H9 (cell line): Measurements from ENCODE around the gene MMP15. TPM values are rescaled to one million over a fixed set of nuclear protein-coding genes. Genes with fewer than 3 reads are reported as not detected.

Experiments
- DNase-seq: peaks from one replicate; pipeline ENCODE4 v3.0.0-alpha.2; 2017
- H2AFZ ChIP-seq: one replicate; pipeline ENCODE4 v1.6.1; 2013; ENCODE audit warnings: mild to moderate bottlenecking, low read length, control low read depth, moderate library complexity
- H2AK5ac ChIP-seq: 2 replicates; pipeline ENCODE4 v1.6.1; 2013; ENCODE audit warnings: low read length, control low read depth, mixed read lengths; ENCODE audit not compliant: insufficient read length
- H2BK120ac ChIP-seq: one replicate; pipeline ENCODE4 v1.6.1; 2013; ENCODE audit warnings: low read depth, mild to moderate bottlenecking, low read length, control low read depth, inconsistent platforms; ENCODE audit not compliant: poor library complexity, severe bottlenecking
- H2BK12ac ChIP-seq: 2 replicates; pipeline ENCODE4 v1.6.1; 2013; ENCODE audit warnings: low read length, control low read depth, mixed read lengths, low read depth; ENCODE audit not compliant: insufficient read length
- H2BK15ac ChIP-seq: 2 replicates; pipeline ENCODE4 v1.6.1; 2013; ENCODE audit warnings: low read depth, low read length, control low read depth
- H2BK20ac ChIP-seq: one replicate; pipeline ENCODE4 v1.6.1; 2013; ENCODE audit warnings: low read depth, mild to moderate bottlenecking, low read length, control low read depth, inconsistent platforms; ENCODE audit not compliant: poor library complexity, severe bottlenecking
- H2BK5ac ChIP-seq: 2 replicates; pipeline ENCODE4 v1.6.1; 2013; ENCODE audit warnings: low read length, control low read depth, mixed read lengths; ENCODE audit not compliant: insufficient read length
- H3K14ac ChIP-seq: 2 replicates; pipeline ENCODE4 v1.6.1; 2013; ENCODE audit warnings: low read length, control low read depth; ENCODE audit not compliant: insufficient read depth
- H3K18ac ChIP-seq: 2 replicates; pipeline ENCODE4 v1.6.1; 2013; ENCODE audit warnings: low read depth, mild to moderate bottlenecking, mixed read lengths, low read length, control low read depth; ENCODE audit not compliant: insufficient read length
- H3K23ac ChIP-seq: 2 replicates; pipeline ENCODE4 v1.6.1; 2013; ENCODE audit warnings: low read length, control low read depth, mixed read lengths, low read depth; ENCODE audit not compliant: insufficient read length
- H3K23me2 ChIP-seq: 2 replicates; pipeline ENCODE4 v1.6.1; 2013; ENCODE audit warnings: low read depth, mild to moderate bottlenecking, mixed read lengths, low read length, control low read depth; ENCODE audit not compliant: insufficient read length, poor library complexity, severe bottlenecking
- H3K27ac ChIP-seq: 2 replicates; pipeline ENCODE4 v1.5.1; 2013; ENCODE audit warnings: low read length, control low read depth, mixed read lengths, low read depth; ENCODE audit not compliant: insufficient read length
- H3K27me3 ChIP-seq: 2 replicates; pipeline ENCODE4 v1.6.1; 2013; ENCODE audit warnings: low read length, control low read depth, inconsistent platforms; ENCODE audit not compliant: insufficient read depth
- H3K4ac ChIP-seq: 2 replicates; pipeline ENCODE4 v1.6.1; 2013; ENCODE audit warnings: low read depth, mild to moderate bottlenecking, control low read depth, inconsistent platforms, low read length, moderate library complexity
- H3K4me1 ChIP-seq: 2 replicates; pipeline ENCODE4 v1.6.1; 2013; ENCODE audit warnings: low read length, control low read depth, inconsistent platforms; ENCODE audit not compliant: insufficient read depth
- H3K4me2 ChIP-seq: 2 replicates; pipeline ENCODE4 v1.6.1; 2013; ENCODE audit warnings: low read length, control low read depth, mixed read lengths; ENCODE audit not compliant: insufficient read length, insufficient read depth
- H3K56ac ChIP-seq: 2 replicates; pipeline ENCODE4 v1.6.1; 2013; ENCODE audit warnings: low read depth, mild to moderate bottlenecking, mixed read lengths, low read length, control low read depth; ENCODE audit not compliant: insufficient read length
- H3K79me1 ChIP-seq: 2 replicates; pipeline ENCODE4 v1.6.1; 2013; ENCODE audit warnings: low read depth, mild to moderate bottlenecking, moderate library complexity, low read length, control low read depth, inconsistent platforms; ENCODE audit not compliant: insufficient read depth, poor library complexity, severe bottlenecking
- H3K79me2 ChIP-seq: 2 replicates; pipeline ENCODE4 v1.6.1; 2013; ENCODE audit warnings: low read length, control low read depth, inconsistent platforms; ENCODE audit not compliant: insufficient read depth
- H3K9ac ChIP-seq: 2 replicates; pipeline ENCODE4 v1.6.1; 2013; ENCODE audit warnings: low read length, control low read depth, mixed read lengths; ENCODE audit not compliant: insufficient read length; ENCODE audit errors: extremely low read depth
- H3K9me3 ChIP-seq: one replicate; pipeline ENCODE4 v1.6.1; 2013; ENCODE audit warnings: low read depth, low read length, inconsistent platforms; ENCODE audit not compliant: control insufficient read depth
- H3T11ph ChIP-seq: one replicate; pipeline ENCODE4 v1.6.1; 2013; ENCODE audit warnings: mild to moderate bottlenecking, low read length, control low read depth, inconsistent platforms
- H4K20me1 ChIP-seq: one replicate; pipeline ENCODE4 v1.6.1; 2013; ENCODE audit not compliant: control insufficient read depth, insufficient read length, insufficient read depth
- H4K5ac ChIP-seq: 2 replicates; pipeline ENCODE4 v1.6.1; 2013; ENCODE audit warnings: low read depth, mild to moderate bottlenecking, mixed read lengths, low read length, control low read depth; ENCODE audit not compliant: insufficient read length
- H4K8ac ChIP-seq: replicated peaks from 2 replicates; pipeline ENCODE4 v1.6.1; 2013; ENCODE audit warnings: low read length, control low read depth, mixed read lengths, low read depth; ENCODE audit not compliant: insufficient read length
- H4K91ac ChIP-seq: 2 replicates; pipeline ENCODE4 v1.6.1; 2013; ENCODE audit warnings: low read depth, mild to moderate bottlenecking, moderate library complexity, mixed read lengths, low read length, control low read depth; ENCODE audit not compliant: insufficient read length
- H3K27ac Mint-ChIP-seq, 3 experiments: 2 replicates in 2 of 3; 3 replicates in 1 of 3; pipeline ENCODE4 v1.8.0; 2020 to 2021; ENCODE audit warnings: mixed read lengths in 3 of 3, mild to moderate bottlenecking in 1 of 3, moderate library complexity in 1 of 3
- H3K27me3 Mint-ChIP-seq: 2 replicates; pipeline ENCODE4 v1.8.0; 2021; ENCODE audit warnings: low read depth, mild to moderate bottlenecking, moderate library complexity, mixed read lengths
- H3K36me3 Mint-ChIP-seq, 3 experiments: 2 replicates in 2 of 3; 3 replicates in 1 of 3; pipeline ENCODE4 v1.8.0; 2020 to 2021; ENCODE audit warnings: low read depth in 3 of 3, mixed read lengths in 3 of 3; ENCODE audit not compliant: insufficient read depth in 1 of 3
- H3K4me1 Mint-ChIP-seq, 2 experiments: 2 replicates each; pipeline ENCODE4 v1.8.0; 2020; ENCODE audit warnings: mixed read lengths in 2 of 2
- H3K4me3 Mint-ChIP-seq, 2 experiments: 2 replicates in 1 of 2; 3 replicates in 1 of 2; pipeline ENCODE4 v1.8.0; 2020 to 2021; ENCODE audit warnings: mild to moderate bottlenecking in 2 of 2, mixed read lengths in 2 of 2, moderate library complexity in 1 of 2
- H3K9me3 Mint-ChIP-seq, 2 experiments: 2 replicates in 1 of 2; 3 replicates in 1 of 2; pipeline ENCODE4 v1.8.0; 2020; ENCODE audit warnings: mild to moderate bottlenecking in 2 of 2, mixed read lengths in 2 of 2, moderate library complexity in 1 of 2
- WGBS: extraction: QIAGEN DNeasy Blood & Tissue Kit; methylation state at CpG from one replicate; pipeline ENCODE4 v1.1.7; 2013; ENCODE audit warnings: missing lambda C conversion rate, low lambda C conversion rate, mixed read lengths; ENCODE audit not compliant: insufficient read length; ENCODE audit errors: extremely low coverage; 5-methylcytosine and 5-hydroxymethylcytosine counted together
- total RNA-seq: library from RNA; stranded (reverse); gene quantifications from 2 replicates; pipeline ENCODE4 v1.2.1, GENCODE V29; 2021
- TF ChIP-seq, protein P1 (sequence below): fragments of 200-600 bp; sonication (generic); conservative IDR thresholded peaks from 3 replicates; pipeline ENCODE4 v1.8.0; 2021; ENCODE audit warnings: antibody characterized with exemption, mild to moderate bottlenecking

MMP15 gene
- total RNA-seq, 1 experiment from 2014 or later = 32.9 TPM

DNA sequence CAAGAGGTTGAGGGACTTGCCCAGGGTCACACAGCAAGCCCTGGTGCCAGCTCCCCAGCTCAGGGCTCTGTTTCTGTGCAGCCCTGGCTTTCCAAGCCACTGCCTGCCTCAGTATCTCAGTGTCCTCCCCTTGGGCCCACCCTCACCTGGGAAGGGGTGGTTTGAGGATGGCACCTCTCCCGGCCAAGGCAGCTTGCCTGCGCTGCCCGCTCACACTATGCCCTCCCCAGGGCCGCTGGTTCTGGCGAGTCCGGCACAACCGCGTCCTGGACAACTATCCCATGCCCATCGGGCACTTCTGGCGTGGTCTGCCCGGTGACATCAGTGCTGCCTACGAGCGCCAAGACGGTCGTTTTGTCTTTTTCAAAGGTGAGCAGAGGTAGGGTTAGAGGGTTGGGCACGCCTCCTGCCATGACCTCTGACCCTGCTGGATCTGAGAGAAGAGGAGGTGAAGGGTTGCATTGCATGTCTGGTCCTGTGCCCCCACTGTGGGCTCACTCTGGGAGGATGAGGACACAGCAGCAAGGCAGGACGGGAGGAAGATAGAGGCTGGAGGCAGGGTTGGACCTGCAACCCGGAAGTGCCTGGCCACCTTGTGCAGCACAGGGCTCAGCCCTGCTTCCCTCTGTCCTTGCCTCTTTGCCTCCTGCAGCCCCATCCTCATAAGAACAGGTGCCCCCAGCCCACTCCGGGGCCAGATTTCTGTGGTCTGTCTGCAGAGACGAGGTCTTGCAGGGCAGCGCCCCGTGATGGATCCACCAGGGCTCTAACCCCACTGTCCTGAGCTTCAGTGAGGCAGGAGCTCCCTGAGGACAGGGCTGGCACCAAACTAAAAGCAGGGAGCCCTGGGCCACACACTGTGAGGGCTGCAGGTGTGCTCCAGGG, 16.7 kb downstream of the MMP15 start:
- H3K23me2 ChIP-seq = no peaks in the 10 kb centered on the region
- H3K56ac ChIP-seq = no peak overlapping the region
- no peak for DNase-seq
- no peak overlapping the region for H3T11ph ChIP-seq
- no peak overlapping the region for H3K9ac ChIP-seq
- no peaks in the 10 kb centered on the region for H3K79me1 ChIP-seq
- TF ChIP-seq, protein P1, sequence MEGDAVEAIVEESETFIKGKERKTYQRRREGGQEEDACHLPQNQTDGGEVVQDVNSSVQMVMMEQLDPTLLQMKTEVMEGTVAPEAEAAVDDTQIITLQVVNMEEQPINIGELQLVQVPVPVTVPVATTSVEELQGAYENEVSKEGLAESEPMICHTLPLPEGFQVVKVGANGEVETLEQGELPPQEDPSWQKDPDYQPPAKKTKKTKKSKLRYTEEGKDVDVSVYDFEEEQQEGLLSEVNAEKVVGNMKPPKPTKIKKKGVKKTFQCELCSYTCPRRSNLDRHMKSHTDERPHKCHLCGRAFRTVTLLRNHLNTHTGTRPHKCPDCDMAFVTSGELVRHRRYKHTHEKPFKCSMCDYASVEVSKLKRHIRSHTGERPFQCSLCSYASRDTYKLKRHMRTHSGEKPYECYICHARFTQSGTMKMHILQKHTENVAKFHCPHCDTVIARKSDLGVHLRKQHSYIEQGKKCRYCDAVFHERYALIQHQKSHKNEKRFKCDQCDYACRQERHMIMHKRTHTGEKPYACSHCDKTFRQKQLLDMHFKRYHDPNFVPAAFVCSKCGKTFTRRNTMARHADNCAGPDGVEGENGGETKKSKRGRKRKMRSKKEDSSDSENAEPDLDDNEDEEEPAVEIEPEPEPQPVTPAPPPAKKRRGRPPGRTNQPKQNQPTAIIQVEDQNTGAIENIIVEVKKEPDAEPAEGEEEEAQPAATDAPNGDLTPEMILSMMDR = no peak
- H3K14ac ChIP-seq = no peak overlapping the region
- H3K79me2 ChIP-seq = no peaks in the 10 kb centered on the region
- Mint-ChIP-seq H3K27me3 (no peaks in the 10 kb centered on the region), H3K27ac (no peak overlapping the region; a peak in 1 of 7 replicates), H3K4me3 (no peak overlapping the region), H3K36me3 (peaks cover 13 to 68% (median 52%) of the 10 kb centered on the region in 3 experiments), H3K9me3 (no peaks in the 10 kb centered on the region), H3K4me1 (peaks cover 0 to 7% of the 10 kb centered on the region in 2 experiments; a peak in 3 of 4 replicates)
- H2BK12ac ChIP-seq = no peak overlapping the region
- H4K8ac ChIP-seq = no peak overlapping the region
- no peak overlapping the region for H3K4ac ChIP-seq
- H2AK5ac ChIP-seq = no peak overlapping the region
- H2BK120ac ChIP-seq = no peak overlapping the region
- no peaks in the 10 kb centered on the region for H3K9me3 ChIP-seq
- H3K27me3 ChIP-seq = no peaks in the 10 kb centered on the region
- WGBS = no CpG with 5 or more reads among the region's 22 CpGs
- H3K23ac ChIP-seq = no peak overlapping the region
- no peaks in the 10 kb centered on the region; the same call in 1 of the 2 replicates for H3K4me1 ChIP-seq
- H2BK5ac ChIP-seq = no peak overlapping the region
- no peak overlapping the region for H4K5ac ChIP-seq
- H4K91ac ChIP-seq = no peak overlapping the region
- H2AFZ ChIP-seq = no peak overlapping the region
- no peak overlapping the region for H3K4me2 ChIP-seq
- no peak overlapping the region for H2BK20ac ChIP-seq
- no peak overlapping the region for H3K18ac ChIP-seq
- H4K20me1 ChIP-seq = no peaks in the 10 kb centered on the region
- H2BK15ac ChIP-seq = no peak overlapping the region
- no peak overlapping the region for H3K27ac ChIP-seq
